Activated CD4-positive, CD25-positive, alpha-beta regulatory T cell treated with anti-CD3 and anti-CD28 coated beads, Interleukin-2, amount 50 U/mL, for 16 hours (primary cell): ENCODE results near the gene PCP4.

Experiments used
- DNase-seq: peaks from one replicate; pipeline ENCODE4 v3.0.0-alpha.2; 2020; ENCODE audit warnings: low read depth, low spot score

PCP4 gene

DNA sequence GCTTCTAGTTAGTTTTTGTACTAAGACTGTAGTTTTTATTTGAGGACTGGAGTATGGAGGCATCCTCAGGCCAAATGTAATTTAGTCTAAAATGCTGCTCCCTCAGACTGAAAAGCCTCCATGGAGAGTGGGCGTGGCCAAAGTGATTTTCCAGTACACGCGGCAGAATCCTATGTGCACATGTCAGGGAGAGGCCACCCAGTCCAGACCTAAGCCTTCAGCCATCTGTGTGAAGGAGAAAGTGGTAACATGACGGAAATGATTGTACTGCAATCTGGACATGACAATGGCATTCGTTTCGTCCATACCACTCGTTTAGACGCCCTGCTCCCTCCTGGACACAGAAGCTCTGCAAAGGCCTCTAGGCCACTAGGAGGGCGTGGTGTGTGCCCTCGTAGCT, 56.2 kb downstream of the PCP4 start:
- no peak for DNase-seq

DNA sequence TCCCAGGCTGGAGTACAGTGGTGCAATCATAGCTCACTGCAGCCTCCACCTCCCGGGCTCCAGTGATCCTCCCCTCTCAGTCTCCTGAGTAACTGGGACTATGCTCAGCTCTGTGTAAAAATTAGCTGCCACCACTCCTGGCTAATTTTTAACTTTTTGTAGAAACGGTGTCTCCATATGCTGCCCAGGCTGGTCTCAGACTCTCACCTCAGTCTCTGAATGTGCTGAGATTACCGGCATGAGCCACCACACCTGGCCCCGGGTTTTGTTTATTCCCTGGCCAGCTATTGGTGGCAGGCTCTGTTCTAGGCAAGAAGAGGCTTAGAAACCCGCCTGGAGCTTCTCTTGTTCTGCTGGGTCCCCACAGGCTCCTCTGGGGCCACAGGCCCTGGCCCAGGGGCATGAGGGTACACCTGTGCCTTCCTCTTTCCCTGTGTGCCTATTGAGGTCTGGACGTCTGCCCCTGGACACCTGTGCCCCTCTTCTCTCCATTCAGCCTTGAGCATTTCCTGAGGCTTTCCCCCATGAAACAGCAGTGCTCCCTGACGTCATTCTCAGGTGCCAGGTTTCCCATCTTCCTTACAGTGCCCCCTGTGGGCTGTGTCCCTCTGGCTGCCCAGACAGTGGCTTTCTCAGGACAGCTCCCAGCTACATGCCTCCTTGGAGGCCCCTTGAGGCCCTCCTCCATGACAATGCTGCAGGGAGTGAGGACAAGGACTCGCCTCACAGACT, 57.5 kb downstream of the PCP4 start:
- no peak for DNase-seq

DNA sequence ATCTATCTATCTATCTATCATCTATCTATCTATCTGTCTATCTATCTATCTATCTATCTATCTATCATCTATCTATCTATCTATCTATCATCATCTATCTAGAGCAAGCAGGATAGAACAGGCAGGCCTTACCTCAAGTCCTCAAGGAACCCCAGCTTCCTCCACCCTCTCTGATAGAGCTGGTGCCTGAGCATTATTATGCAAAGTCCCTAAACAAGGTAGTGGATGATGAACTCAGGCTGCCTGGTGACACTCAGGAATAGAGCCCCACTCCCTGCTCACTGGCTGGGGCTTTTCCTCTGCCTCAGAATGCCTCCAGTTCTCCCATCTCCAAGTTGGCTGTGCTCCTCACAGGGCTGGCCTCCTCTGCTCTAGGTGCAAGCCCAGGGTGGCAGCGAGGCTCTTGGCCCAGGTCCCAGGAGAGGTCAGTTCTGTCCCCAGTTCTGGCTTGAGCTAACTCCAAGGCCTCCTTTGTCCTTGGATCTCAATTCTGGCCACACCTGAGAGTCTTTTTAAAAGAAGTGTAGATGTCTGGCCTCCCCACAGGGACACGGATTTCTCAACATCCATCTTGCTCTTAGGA, 60.2 kb downstream of the PCP4 start:
- no peak for DNase-seq

DNA sequence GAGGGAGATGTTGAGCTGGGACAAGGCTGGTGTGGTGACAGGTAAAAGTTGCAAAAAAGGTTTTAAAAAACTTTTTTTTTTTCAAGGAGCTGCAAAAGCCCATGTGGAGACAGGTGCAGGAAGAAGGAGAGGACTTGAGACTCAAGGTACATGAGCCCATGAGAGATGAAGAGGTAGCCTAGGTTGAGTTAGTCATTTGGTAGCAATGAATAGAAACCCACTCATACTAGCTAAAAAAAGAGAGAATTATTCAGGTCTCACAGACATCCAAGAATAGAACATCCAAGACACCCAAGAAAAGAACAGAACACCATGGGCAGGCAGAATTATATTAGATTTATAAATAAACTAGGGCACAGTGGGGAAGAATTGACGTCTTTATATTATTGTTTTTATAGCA, 65.1 kb downstream of the PCP4 start:
- no peak for DNase-seq

DNA sequence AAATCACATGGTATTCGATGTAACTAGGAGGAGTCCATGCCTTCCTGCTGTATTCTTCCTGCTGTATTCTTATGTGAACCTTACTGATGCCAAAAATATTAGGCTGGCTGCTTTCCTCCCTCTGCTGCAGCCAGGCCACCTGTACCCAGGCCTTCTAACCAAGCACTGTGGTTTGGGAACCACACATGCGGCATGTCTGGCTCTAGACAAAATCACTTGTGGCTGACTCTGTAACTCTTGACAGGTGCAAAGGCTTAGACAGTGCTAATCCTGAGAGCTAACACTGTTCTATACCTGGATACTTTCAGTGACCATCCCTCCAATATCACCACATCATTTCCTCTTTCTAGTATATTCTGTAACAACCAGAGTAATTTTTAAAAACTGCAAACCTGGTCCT, 67.7 kb downstream of the PCP4 start:
- no peak for DNase-seq

DNA sequence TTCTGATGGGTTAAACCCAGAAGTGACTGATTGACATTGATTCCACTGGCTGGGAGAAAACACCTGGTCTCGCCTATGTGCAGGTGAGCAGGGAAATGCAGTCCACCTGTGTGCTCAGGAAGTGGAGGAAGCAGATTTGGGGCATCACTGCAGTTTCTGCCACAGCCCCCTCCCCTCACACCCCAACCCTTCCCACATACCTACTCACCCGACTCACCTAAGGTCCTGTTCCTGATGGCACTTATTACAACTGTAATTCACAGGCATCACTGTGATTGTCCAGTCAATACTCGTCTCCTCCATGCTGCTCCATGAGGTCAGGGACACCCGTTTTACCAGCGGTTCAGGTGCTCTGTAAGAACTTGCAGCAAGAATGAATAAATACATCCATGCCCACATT, 68.5 kb downstream of the PCP4 start:
- DNase-seq = no peak

DNA sequence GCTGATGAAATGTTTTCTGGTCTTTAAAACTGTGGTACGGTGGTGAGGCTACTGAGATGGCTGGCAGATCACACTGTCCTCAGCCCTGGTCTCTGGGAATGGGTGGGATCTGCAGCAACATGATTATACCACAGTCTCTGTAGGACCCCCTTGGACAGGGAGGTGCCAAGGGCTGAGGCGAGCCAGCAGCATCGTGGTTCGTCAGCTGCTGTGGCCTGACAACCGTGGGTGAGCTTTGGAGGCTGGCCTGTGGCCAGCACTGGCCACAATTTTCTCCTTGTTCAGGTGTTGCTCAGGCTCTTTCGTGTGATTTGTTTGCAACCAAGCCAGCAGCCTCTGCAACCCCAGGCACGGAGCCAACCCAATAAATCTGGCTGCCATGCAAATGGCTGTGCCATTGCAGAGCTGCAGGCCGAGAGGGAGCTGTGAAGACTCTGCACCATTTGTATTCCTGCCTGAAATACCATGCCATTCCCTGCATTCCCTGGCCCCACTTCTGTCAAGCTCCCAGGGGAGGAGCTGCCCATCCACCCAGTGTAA, 70.9 kb downstream of the PCP4 start:
- DNase-seq = no peak

DNA sequence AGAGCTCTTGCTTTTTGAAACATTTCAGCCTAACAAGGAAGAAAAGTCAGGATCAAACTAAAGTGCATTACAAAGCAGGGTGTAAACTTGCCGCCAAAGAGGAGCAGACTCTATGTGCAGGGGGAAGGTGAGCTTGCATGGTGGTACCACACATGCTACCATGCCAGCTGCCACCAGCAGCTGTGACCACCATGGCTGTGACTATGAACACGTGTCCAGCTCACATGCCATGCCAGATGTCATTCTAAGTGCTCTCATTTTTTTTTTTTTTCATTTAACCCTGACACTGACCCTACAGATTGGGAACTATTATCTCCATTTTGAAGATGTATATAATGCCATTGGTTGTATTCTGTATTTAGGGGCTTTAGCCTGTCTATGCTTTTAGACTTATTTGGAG, 79.0 kb downstream of the PCP4 start:
- no peak for DNase-seq

DNA sequence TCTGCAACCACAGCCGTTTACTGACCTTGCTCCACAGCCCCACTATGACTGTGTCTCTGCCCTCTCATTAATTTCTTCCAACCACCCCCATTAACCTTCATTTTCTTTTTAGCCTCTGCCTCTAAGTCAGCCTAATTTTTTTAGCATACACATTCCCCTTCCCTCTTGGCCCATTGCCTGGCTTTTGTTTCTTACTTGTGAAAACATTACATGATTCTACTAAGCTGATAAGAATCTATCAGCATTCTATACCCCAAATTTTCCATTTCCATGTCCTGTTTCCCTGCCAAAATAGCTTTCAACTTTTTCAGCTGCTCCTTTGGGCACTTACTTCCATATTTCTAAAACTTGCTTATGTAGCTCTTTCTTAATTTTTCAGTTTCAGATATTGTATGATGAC, 79.8 kb downstream of the PCP4 start:
- DNase-seq = no peak

DNA sequence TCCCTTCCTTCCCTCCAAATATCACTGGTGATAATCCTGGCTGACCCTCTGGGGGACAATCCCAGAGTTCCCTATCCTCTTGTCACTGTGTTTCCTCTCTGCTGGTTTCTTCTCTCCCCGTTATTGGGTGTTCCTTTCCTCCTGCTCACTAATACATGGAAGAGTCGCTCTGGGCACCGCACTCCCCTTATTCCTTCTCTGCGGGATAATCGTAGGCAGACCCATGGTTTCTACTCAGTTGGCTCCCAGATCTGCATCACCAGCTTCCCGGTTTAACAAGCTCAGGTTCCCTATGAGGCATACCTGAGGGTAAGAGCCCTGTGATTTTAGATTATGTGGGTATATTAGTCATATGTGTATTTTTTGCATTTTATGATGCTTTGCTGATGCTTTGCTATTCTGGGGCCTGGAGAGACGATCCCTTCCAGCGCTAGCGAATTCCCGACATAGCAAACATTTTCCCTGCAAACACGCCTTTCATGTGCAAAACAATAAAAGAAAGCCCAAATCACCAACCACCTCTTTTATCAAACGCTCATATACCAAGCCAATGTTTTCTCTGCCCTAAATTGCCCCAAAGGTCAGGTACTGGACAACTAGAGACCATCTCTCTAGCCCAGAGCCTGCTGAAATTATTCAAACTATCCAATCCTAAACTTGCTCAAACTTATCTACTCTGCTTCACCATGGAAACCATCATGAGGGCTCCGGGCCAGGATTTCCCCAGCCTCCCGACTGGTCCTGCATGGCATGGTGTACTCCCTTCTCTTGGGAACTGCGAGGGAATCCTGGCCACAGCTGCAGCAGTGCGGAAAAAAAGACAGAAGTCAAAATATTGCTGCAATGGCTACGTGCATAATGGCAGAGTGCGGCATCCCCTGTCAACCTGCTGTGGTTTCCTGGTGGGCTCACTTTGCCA, 84.2 kb downstream of the PCP4 start:
- DNase-seq = no peak

DNA sequence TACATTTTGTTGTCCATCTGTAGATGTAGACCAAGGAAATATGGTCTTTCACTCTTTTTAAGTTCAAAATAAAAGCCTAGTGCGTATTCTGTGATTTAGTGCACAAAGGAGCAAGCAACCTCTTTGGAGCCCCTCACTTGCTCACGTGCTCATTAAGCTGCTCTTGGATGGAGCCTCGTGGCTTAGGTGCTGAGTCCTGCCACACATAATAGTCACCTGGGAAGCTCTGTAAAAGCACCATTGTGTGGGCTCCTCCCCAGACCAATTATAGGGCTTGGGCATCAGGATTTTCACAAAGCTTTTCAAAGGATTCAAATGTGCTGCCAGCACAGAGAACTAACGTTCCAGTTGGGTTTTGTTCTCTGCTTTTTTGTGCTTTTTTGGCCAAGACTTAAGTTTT, 85.0 kb downstream of the PCP4 start:
- DNase-seq = no peak

DNA sequence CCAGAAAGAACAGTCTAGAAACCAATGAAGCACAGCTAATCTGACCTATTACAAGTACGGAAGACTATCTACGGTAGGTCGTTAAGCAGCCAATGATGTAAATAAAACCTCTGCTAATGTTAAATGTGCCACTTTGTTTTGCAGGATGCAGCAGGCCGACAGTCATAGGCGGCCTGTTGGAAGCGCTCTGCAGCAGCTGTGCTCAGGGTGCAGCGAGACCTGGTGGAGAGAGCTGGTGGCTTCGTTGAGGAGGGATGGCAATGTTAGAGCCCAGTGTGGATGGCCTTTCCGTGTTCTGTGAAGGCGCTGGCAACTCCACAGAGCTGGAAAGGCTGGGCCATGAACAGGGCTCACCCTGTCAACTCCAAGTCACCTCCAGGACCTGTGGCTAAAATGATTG, 87.3 kb downstream of the PCP4 start:
- no peak for DNase-seq

DNA sequence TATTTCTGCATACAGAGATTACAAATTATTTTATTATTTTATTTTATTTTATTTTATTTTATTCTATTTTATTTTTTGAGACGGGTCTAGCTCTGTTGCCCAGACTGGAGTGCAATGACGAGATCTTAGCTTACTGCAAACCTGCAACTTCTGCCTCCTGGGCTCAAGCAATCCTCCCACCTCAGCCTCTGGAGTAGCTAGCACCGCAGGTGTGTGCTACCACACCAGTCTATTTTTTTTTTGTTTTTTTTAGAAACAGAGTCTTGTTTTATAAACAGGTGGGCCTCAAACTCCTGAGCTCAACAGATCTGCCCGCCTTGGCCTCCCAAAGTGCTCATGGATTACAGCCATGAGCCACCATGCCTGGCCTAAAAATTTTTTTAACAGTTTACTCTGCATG, 88.1 kb downstream of the PCP4 start:
- no peak for DNase-seq

DNA sequence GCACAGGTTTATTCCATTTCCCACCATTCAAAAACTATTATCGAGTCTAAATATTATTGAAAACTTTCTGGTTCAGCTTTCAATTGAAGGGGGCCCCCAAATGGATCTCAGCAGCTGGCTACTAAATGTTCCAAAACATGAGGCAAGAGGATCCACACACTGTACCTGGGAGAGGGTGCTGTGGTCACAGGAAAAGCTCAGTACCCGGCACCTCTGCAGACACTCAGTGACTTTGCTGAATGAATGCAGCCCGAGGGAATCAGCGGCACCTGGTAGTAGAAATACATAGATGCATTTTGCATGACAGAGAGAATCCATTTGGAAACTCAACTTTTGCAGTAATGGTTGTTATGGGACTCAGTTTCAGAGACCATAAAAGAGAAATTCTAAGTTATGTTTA, 89.3 kb downstream of the PCP4 start:
- DNase-seq = no peak

DNA sequence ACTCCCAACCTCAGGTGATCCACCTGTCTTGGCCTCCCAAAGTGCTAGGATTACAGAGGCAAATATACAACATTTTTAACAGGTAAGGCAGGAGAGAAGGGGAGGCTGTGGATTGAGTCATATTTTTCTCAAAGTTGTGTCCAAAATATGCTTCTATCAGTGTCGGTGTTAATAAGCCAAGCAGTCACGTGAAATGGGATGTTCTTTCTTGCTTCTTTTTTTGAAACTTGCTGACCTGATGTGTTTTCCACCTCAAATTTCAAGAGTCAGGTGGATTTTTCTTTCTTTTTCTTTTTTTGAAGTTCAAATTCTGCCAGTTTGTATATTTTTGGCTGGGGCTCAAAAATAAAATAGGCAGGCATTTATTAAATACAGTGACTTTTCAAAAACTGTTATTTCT, 91.5 kb downstream of the PCP4 start:
- DNase-seq = no peak

DNA sequence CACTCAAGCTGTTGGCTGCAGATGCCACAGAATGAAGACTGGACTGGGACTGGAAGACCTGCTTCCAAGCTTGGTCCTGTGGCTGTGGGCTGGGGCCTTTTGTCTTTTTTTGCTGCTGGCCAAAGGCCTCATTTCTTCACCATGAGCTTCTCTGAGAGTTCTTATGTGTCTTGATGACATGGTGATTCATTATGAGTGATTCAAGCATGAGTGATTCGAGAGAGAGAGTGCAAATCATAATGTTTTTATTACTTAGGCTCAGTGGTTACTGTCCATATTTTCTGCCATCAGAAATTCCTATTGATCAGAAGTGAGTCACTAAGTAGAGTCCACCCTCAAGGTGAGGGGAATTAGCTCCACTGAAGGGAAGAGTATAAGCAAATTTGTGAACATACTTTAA, 94.0 kb downstream of the PCP4 start:
- no peak for DNase-seq

DNA sequence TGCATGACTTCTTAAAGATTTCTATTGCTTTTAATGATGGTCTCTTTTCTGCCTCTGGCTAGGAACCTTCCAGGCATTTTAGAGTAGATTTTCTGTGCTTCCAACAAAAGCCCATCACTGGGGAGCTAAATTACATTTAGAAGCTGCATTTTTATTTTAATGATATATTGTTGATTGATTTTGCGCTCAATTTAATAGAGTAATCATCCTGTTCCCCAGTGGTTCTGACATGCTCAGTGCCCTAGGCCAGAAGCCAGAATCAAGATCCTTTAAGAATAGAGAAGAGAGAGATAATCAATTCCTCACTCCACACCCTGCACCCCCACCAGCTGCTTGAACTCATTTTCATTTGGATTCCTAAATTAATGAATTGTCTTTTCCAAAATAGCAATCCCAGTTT, 97.8 kb downstream of the PCP4 start:
- DNase-seq = no peak

DNA sequence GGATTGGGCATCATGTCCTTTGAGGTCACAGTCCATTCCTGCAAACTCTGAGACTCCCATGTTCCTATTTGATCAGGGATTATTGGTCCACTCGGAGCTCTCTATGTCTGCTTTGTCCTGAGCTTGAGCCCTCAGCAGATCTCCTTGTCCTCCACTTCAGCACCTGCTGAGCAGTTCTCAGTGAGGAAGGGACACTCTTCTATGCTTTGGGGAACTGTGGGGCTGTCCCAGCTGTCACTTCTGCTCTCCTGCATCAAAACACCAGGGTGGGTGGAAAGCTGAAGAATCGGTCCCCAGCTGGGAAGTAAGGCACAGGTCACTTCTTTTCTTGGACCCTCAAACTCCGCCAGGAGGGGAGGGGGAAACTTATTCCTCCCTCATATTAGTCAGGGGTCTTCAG, 99.5 kb downstream of the PCP4 start:
- no peak for DNase-seq

DNA sequence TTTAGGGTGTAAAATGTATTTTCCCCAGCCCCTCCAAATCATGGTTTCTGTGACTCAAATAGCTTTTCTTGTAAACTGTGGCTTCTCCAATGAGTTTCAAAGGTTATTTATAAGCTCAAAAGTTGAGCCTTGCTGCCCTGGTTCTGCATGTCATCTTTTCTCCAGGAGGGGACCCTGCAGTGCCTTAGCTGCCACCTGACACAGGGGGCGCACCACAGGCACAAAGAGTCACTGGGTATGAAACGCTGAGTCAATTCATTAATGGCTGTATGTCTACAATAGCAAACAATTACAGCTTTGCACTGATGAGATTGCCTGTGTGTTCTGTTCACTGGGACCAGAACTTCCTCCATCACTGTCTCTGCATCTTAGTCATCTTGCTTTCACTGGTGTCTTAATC, 100.8 kb downstream of the PCP4 start:
- no peak for DNase-seq

DNA sequence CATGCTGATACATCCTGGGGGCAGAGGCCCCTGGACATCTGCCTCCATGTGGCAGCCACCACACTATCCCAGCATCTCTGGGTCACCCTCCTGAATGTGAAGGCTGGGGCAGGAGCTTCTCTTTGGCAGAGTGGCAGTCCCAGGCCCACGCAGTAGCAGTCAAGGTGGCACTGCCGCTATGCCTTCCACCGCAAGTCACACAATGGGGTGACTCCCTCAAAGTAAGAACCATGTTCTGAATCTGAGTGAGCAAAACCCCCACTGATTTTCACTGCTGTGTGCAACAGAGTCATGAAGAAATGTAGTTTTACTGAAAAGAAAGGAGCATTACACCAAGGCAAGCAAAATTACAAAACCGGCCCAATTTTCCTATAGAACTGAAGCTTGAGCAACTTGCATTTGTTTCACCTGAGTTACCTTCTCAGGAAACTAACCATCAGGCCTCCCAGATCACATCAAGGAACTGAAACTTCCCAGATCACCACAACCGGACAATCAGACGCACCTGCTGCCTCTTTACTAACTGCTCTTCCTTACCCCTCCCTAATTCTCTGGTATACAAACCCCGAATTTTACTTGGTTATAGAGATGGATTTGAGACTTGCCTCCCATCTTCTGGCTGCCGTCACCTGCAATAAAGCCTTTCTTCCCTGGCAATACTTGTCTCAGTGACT, 102.6 kb downstream of the PCP4 start:
- DNase-seq = no peak

DNA sequence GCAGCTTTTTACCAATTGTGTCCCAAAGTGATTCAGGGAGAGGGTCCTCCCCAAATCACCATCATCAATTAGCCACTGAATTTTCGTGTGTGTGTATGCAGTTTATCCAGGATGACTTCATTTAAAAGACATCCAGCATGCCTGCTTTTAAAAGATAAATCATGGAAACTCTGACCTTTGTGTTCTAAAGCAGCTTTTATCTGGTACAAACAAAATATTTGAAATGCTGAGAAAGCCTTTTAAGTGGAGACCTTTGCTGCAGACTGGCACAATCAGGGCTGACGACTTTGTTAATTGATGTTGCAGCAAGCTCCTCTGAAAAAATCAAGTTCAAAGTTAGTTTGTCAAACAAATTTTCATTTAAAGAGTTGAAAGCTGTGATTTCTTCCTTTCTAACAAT, 104.7 kb downstream of the PCP4 start:
- DNase-seq = no peak

DNA sequence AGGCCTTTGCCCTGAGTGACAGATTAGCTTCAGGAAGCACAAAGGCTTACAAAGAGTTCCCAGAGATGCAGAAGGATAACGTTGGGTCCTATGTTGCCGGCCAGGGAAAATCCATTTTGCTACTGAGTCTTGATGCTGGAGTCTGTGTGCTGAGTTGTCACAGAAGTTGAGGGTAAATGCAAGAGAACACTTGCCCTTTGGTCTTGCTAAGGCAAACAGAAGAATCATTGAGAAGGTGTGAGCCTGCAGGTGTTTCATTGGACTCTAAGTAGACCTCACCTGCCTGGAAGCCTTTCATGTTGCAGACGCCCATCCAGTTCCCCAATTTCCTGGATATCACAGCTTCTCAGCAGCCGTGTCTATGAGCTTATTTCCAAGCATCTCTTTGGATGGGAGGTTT, 105.2 kb downstream of the PCP4 start:
- DNase-seq = no peak
